HepG2 (cell line): ENCODE data around the gene MSRB2. TPM values are rescaled to one million over a fixed set of nuclear protein-coding genes. Genes with fewer than 3 reads are reported as not detected.

ENCODE experiments used
- ATAC-seq: fragments of 200-7000 bp; cut with Tn5 transposase; 3 replicates; pipeline ENCODE4 v1.9.1; 2020; ENCODE audit warnings: mild to moderate bottlenecking, moderate library complexity
- BruUV-seq: library from RNA; stranded (reverse); fragments of 400-500 nt; replicated peaks from 2 replicates; lab custom pipeline; 2021; lab: Mats Ljungman, UMichigan
- CTCF ChIA-PET: fragments of 300-600 bp; formaldehyde crosslinking; extraction: SDS; loops from one replicate; lab custom pipeline; 2021; ENCODE audit warnings: low total read pairs, inconsistent platforms, low intra/inter-chr PET ratio; lab: Yijun Ruan, JAX
- POLR2A ChIA-PET: fragments of 350-600 bp; sonication (Branson Sonifier 250); formaldehyde crosslinking; loops from one replicate; lab custom pipeline; 2020; ENCODE audit warnings: antibody characterized with exemption, inconsistent platforms; lab: Yijun Ruan, JAX
- DNase-seq: peaks from one replicate; pipeline ENCODE4 v3.0.0-alpha.2; 2015; ENCODE audit warnings: low spot score
- FAIRE-seq: peaks from 3 replicates; lab custom pipeline; 2011; peaks lifted over from hg19 to GRCh38; lab: Jason Lieb, UNC
- H2AFZ ChIP-seq: one replicate; pipeline ENCODE4 v1.6.1; 2011; ENCODE audit warnings: low read length, inconsistent platforms
- H3K27ac ChIP-seq: fragments of 300-600 bp; 3 replicates; pipeline ENCODE4 v1.8.0; 2011; ENCODE audit warnings: mixed run types, mild to moderate bottlenecking, mixed read lengths, low read length, inconsistent platforms; ENCODE audit not compliant: insufficient read depth; ENCODE audit errors: extremely low read length
- H3K27me3 ChIP-seq, 2 experiments: fragments of 200-600 bp in 1 of 2; 2 replicates in 1 of 2; 3 replicates in 1 of 2; pipeline versions ENCODE4 v1.6.0 to v1.8.0; 2011; ENCODE audit warnings: low read length in 2 of 2, mild to moderate bottlenecking in 2 of 2, moderate library complexity in 2 of 2, inconsistent platforms in 1 of 2; ENCODE audit not compliant: insufficient read depth in 2 of 2, control insufficient read depth in 1 of 2
- H3K36me3 ChIP-seq, 2 experiments: fragments of 200-600 bp in 1 of 2; replicated peaks in 1 of 2; 2 replicates in 1 of 2; 3 replicates in 1 of 2; pipeline versions ENCODE4 v1.5.1 to v1.8.0; 2011; ENCODE audit warnings: low read length in 2 of 2, inconsistent platforms in 1 of 2; ENCODE audit not compliant: insufficient read depth in 2 of 2, control insufficient read depth in 1 of 2
- H3K4me1 ChIP-seq: 2 replicates; pipeline ENCODE4 v1.5.1; 2012; ENCODE audit warnings: low read length, inconsistent platforms; ENCODE audit not compliant: insufficient read depth
- H3K4me2 ChIP-seq: 2 replicates; pipeline ENCODE4 v1.6.0; 2011; ENCODE audit warnings: low read depth, low read length, inconsistent platforms
- H3K4me3 ChIP-seq, 3 experiments: fragments of 200-600 bp in 1 of 3; sonication (generic), shearing (Covaris generic) in 1 of 3; replicated peaks in 1 of 3; 2 replicates each; pipeline ENCODE4 v1.5.1; 2011 to 2016; ENCODE audit warnings: low read length in 3 of 3, inconsistent platforms in 2 of 3, low read depth in 2 of 3, mild to moderate bottlenecking in 2 of 3, control low read depth in 1 of 3, mixed read lengths in 1 of 3; ENCODE audit not compliant: insufficient read depth in 1 of 3
- H3K79me2 ChIP-seq: one replicate; pipeline ENCODE4 v1.6.1; 2011; ENCODE audit warnings: low read length, inconsistent platforms; ENCODE audit not compliant: insufficient read depth
- H3K9ac ChIP-seq: 2 replicates; pipeline ENCODE4 v1.6.0; 2011; ENCODE audit warnings: mild to moderate bottlenecking, low read depth, low read length, inconsistent platforms; ENCODE audit not compliant: insufficient read depth
- H3K9me3 ChIP-seq: 2 replicates; pipeline ENCODE4 v1.5.1; 2012; ENCODE audit warnings: mild to moderate bottlenecking, low read length
- H4K20me1 ChIP-seq: 2 replicates; pipeline ENCODE4 v1.6.0; 2011; ENCODE audit warnings: inconsistent platforms, mild to moderate bottlenecking, low read length, moderate library complexity; ENCODE audit not compliant: insufficient read depth
- ASH2L ChIP-seq: fragments of 300-600, 200-600 bp; sonication (generic); IDR thresholded peaks from 2 replicates; pipeline ENCODE4 v1.7.0; 2017; ENCODE audit warnings: low read depth, mild to moderate bottlenecking, moderate library complexity, mixed read lengths, low read length; ENCODE audit not compliant: insufficient read length
- CREB1 ChIP-seq, 2 experiments: fragments of 450-650 bp in 1 of 2; IDR thresholded peaks; 2 replicates each; pipeline ENCODE4 v1.6.1; 2016 to 2017; ENCODE audit warnings: control low read depth in 1 of 2, mild to moderate bottlenecking in 1 of 2, missing compliant biosample characterization in 1 of 2, missing genetic modification characterization in 1 of 2
- GTF3A ChIP-seq: sonication (generic); formaldehyde crosslinking; conservative IDR thresholded peaks from 2 replicates; pipeline ENCODE4 v1.4.0; 2020; ENCODE audit warnings: mild to moderate bottlenecking, missing genetic modification reagents
- KLF12 ChIP-seq: sonication (generic); formaldehyde crosslinking; IDR thresholded peaks from 2 replicates; pipeline ENCODE4 v1.4.0; 2020; ENCODE audit warnings: missing genetic modification reagents, borderline replicate concordance
- MTF1 ChIP-seq: sonication (generic); formaldehyde crosslinking; IDR thresholded peaks from 2 replicates; pipeline ENCODE4 v1.5.0; 2020; ENCODE audit warnings: missing genetic modification reagents
- NCOA5 ChIP-seq: sonication (generic); formaldehyde crosslinking; IDR thresholded peaks from 2 replicates; pipeline ENCODE4 v1.4.0; 2020; ENCODE audit warnings: missing genetic modification reagents
- POLR2G ChIP-seq: fragments of 200-400 bp; formaldehyde crosslinking; IDR thresholded peaks from 2 replicates; pipeline ENCODE4 v1.6.1; 2018; ENCODE audit warnings: mild to moderate bottlenecking, low read depth, low read length, moderate library complexity
- RAD51 ChIP-seq: fragments of 450-650 bp; IDR thresholded peaks from 2 replicates; pipeline ENCODE4 v1.6.1; 2016; ENCODE audit warnings: borderline replicate concordance
- SIX4 ChIP-seq: sonication (generic); formaldehyde crosslinking; IDR thresholded peaks from 2 replicates; pipeline ENCODE4 v1.4.0; 2020; ENCODE audit warnings: missing genetic modification reagents
- SMARCC2 ChIP-seq: fragments of 450-650 bp; IDR thresholded peaks from 2 replicates; pipeline ENCODE4 v1.6.1; 2017; ENCODE audit warnings: antibody characterized with exemption, mild to moderate bottlenecking
- SYNCRIP ChIP-seq: fragments of 200-400 bp; formaldehyde crosslinking; IDR thresholded peaks from 2 replicates; pipeline ENCODE4 v1.6.1; 2018; ENCODE audit warnings: mild to moderate bottlenecking, low read depth, low read length; ENCODE audit not compliant: insufficient read depth
- TSC22D2 ChIP-seq: sonication (generic); formaldehyde crosslinking; IDR thresholded peaks from 2 replicates; pipeline ENCODE4 v1.5.1; 2020; ENCODE audit warnings: missing genetic modification reagents, mild to moderate bottlenecking, borderline replicate concordance
- ZBTB49 ChIP-seq: sonication (generic); formaldehyde crosslinking; IDR thresholded peaks from 2 replicates; pipeline ENCODE4 v1.4.0; 2020; ENCODE audit warnings: missing genetic modification reagents, borderline replicate concordance
- ZNF12 ChIP-seq: sonication (generic); formaldehyde crosslinking; IDR thresholded peaks from 2 replicates; pipeline ENCODE4 v1.5.0; 2020; ENCODE audit warnings: missing genetic modification reagents
- ZNF326 ChIP-seq: sonication (generic); formaldehyde crosslinking; IDR thresholded peaks from 2 replicates; pipeline ENCODE4 v1.4.0; 2020; ENCODE audit warnings: missing genetic modification reagents, borderline replicate concordance
- ZSCAN21 ChIP-seq: sonication (generic); formaldehyde crosslinking; IDR thresholded peaks from 2 replicates; pipeline ENCODE4 v1.8.0; 2022; ENCODE audit warnings: mild to moderate bottlenecking, missing genetic modification reagents, moderate library complexity, borderline replicate concordance
- WGBS: methylation state at CpG from one replicate; pipeline ENCODE4 v1.1.6; 2017; ENCODE audit warnings: low lambda C conversion rate; 5-methylcytosine and 5-hydroxymethylcytosine counted together
- in situ Hi-C: cut with HindIII; loops from 2 replicates; pipeline ENCODE4 v1.10.0; 2017; ENCODE audit warnings: low pct_unique_long_range_greater_than_20kb; ENCODE audit not compliant: extremely low pct_ligation_motif_present
- intact Hi-C: fragments of 100-400 bp; cut with micrococcal nuclease; formaldehyde crosslinking; loops from one replicate; pipeline ENCODE4 v1.10.0; 2022; ENCODE audit not compliant: unreplicated experiment
- polyA plus RNA-seq, 8 experiments: library from polyadenylated mRNA; depleted of rRNA in 3 of 8; stranded (reverse) in 7 of 8; unstranded in 1 of 8; fragments of >200 nt; fragmentation: Illumina TruSeq in 4 of 8; extraction: Trizol in 4 of 8; gene quantifications; 2 replicates each; pipeline versions ENCODE4 v1.2.1 to v1.2.3, GENCODE V29; 2011 to 2016; ENCODE audit warnings: low read depth in 4 of 8, missing spikeins in 1 of 8, mixed read lengths in 1 of 8; ENCODE audit not compliant: insufficient read depth in 1 of 8
- total RNA-seq, 5 experiments: library from RNA; depleted of rRNA; stranded (reverse); fragments of >200 nt; fragmentation: Illumina TruSeq; extraction: Trizol; gene quantifications; 2 replicates each; pipeline ENCODE4 v1.2.3, GENCODE V29; 2016; ENCODE audit warnings: low read depth in 1 of 5
- TF ChIP-seq, protein P1 (sequence below): sonication (generic); formaldehyde crosslinking; IDR thresholded peaks from 2 replicates; pipeline ENCODE4 v1.5.1; 2020; ENCODE audit warnings: mild to moderate bottlenecking, missing genetic modification reagents, borderline replicate concordance

The MSRB2 gene
- total and polyA plus RNA-seq, 2 of the 13 experiments (the other 11 are each of a cell fraction or from before 2014, with no cell fraction given) = 8.3 to 22.1 TPM

DNA sequence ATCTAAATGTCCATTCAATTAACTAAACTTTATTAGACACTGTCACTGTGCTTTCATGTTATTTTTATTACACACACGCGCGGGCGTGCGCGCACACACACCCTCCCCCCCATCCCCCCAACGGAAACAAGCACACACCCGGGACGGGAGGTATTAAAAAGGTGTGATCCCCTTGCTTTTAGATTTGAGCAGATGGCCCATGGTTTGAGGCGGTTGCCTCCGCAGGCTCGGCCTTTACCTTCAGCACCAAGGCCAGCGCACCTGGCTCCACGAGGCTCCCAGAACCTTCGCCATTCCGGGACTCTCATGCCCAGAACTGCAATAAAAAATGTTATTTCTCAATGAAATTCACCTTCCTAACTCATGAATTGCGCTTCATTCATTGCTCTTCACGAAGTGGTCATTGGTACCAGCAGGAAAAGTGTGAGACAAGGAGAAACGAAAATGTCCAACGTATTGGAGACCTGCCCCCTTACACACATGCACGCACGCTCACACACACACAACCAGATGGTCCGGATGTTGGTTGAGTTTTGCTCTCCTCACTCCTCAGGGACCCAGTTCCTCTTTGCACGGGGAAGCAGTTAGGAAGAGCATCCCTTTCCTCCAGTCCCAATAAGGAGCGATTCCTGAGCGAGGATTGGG lies 76.0 kb downstream of the MSRB2 start:
- no TSS peak for BruUV-seq
- Histone ChIP-seq H3K27me3 (peaks cover 4 to 21% of the 10 kb centered on the region in 2 experiments; a peak in 3 of 5 replicates), H4K20me1 (no peaks in the 10 kb centered on the region), H3K79me2 (no peaks in the 10 kb centered on the region), H3K9ac (no peak overlapping the region), H3K27ac (no peak overlapping the region), H2AFZ (no peak overlapping the region), H3K4me2 (no peak overlapping the region), H3K9me3 (no peaks in the 10 kb centered on the region), H3K4me3 (no peak overlapping the region), H3K36me3 (no peaks in the 10 kb centered on the region), H3K4me1 (no peaks in the 10 kb centered on the region)
- FAIRE-seq = no peak
- ChIA-PET POLR2A (no interaction called here), CTCF (no interaction called here)
- no peak for DNase-seq
- in situ Hi-C loops (loop anchor here (25.0 kb wide), 2 partner anchors 366 to 516 kb away; no protein-coding TSS in a partner anchor), intact Hi-C loops (no loop called here)
- peak; percentile 46; the same call in 1 of the 3 replicates for ATAC-seq
- 36% methylated on average over 23 of the region's 26 CpGs for WGBS
- TF ChIP-seq KLF12 = no peak
- no peak for TF ChIP-seq RAD51
- TF ChIP-seq ZSCAN21 (CRISPR knock-in tag) = no peak
- no peak for TF ChIP-seq ZNF326 (CRISPR knock-in tag)
- TF ChIP-seq ZBTB49 (CRISPR knock-in tag) = peak; percentile 61; the same call in 1 of the 2 replicates
- TF ChIP-seq CREB1 (IDR thresholded peaks at IDR 0.05) = no peak
- TF ChIP-seq CREB1 (CRISPR knock-in tag; IDR thresholded peaks at IDR 0.05) = no peak
- TF ChIP-seq ASH2L = no peak
- TF ChIP-seq NCOA5 = no peak
- TF ChIP-seq SYNCRIP = no peak
- TF ChIP-seq, protein P1, sequence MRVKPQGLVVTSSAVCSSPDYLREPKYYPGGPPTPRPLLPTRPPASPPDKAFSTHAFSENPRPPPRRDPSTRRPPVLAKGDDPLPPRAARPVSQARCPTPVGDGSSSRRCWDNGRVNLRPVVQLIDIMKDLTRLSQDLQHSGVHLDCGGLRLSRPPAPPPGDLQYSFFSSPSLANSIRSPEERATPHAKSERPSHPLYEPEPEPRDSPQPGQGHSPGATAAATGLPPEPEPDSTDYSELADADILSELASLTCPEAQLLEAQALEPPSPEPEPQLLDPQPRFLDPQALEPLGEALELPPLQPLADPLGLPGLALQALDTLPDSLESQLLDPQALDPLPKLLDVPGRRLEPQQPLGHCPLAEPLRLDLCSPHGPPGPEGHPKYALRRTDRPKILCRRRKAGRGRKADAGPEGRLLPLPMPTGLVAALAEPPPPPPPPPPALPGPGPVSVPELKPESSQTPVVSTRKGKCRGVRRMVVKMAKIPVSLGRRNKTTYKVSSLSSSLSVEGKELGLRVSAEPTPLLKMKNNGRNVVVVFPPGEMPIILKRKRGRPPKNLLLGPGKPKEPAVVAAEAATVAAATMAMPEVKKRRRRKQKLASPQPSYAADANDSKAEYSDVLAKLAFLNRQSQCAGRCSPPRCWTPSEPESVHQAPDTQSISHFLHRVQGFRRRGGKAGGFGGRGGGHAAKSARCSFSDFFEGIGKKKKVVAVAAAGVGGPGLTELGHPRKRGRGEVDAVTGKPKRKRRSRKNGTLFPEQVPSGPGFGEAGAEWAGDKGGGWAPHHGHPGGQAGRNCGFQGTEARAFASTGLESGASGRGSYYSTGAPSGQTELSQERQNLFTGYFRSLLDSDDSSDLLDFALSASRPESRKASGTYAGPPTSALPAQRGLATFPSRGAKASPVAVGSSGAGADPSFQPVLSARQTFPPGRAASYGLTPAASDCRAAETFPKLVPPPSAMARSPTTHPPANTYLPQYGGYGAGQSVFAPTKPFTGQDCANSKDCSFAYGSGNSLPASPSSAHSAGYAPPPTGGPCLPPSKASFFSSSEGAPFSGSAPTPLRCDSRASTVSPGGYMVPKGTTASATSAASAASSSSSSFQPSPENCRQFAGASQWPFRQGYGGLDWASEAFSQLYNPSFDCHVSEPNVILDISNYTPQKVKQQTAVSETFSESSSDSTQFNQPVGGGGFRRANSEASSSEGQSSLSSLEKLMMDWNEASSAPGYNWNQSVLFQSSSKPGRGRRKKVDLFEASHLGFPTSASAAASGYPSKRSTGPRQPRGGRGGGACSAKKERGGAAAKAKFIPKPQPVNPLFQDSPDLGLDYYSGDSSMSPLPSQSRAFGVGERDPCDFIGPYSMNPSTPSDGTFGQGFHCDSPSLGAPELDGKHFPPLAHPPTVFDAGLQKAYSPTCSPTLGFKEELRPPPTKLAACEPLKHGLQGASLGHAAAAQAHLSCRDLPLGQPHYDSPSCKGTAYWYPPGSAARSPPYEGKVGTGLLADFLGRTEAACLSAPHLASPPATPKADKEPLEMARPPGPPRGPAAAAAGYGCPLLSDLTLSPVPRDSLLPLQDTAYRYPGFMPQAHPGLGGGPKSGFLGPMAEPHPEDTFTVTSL (CRISPR knock-in tag) = no peak
- no peak for TF ChIP-seq SIX4 (CRISPR knock-in tag)
- TF ChIP-seq GTF3A (CRISPR knock-in tag) = no peak
- peak; percentile 72; the same call in 1 of the 2 replicates for TF ChIP-seq TSC22D2
- no peak for TF ChIP-seq SMARCC2
- no peak for TF ChIP-seq ZNF12 (CRISPR knock-in tag)
- no peak for TF ChIP-seq POLR2G
- TF ChIP-seq MTF1 (CRISPR knock-in tag) = 0 out of 2 replicates have a peak, but pooled peaks have one; percentile 56
